Glomerular endothelial cell (primary cell): Measurements from ENCODE around the gene VWA1. TPM values are rescaled to one million over a fixed set of nuclear protein-coding genes. Genes with fewer than 3 reads are reported as not detected.
"Not testable (repeated sequence)": the region's sequence is repeated elsewhere in the genome, so short reads cannot be mapped to it uniquely, and the experiment has no call there.

ENCODE experiments used
- DNase-seq: peaks from one replicate; pipeline ENCODE4 v3.0.0-alpha.2; 2011; ENCODE audit warnings: low read depth, low spot score; ENCODE audit errors: extremely low read depth
- total RNA-seq: library from RNA; depleted of rRNA; stranded (reverse); fragments of >200 nt; gene quantifications from 2 replicates; pipeline ENCODE4 v1.2.3, GENCODE V29; 2015

VWA1 gene
- total RNA-seq, 1 donor from 2014 or later, result 34.8 TPM

DNA sequence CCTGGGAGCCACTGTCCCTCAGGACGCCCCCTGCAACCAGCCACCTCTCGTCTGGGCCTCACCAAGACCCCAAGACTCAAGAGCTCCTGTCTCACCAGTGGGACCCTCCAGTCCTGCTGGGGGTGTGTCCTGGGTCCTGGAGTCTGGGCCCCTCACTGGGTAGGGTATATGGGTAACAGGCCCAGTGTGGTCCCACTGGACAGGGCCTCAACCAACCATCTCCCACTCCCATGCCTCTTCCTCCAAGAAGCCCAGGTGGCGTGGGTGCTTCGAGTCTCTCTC, 725 bp upstream of the VWA1 start:
- DNase-seq, result no peak

DNA sequence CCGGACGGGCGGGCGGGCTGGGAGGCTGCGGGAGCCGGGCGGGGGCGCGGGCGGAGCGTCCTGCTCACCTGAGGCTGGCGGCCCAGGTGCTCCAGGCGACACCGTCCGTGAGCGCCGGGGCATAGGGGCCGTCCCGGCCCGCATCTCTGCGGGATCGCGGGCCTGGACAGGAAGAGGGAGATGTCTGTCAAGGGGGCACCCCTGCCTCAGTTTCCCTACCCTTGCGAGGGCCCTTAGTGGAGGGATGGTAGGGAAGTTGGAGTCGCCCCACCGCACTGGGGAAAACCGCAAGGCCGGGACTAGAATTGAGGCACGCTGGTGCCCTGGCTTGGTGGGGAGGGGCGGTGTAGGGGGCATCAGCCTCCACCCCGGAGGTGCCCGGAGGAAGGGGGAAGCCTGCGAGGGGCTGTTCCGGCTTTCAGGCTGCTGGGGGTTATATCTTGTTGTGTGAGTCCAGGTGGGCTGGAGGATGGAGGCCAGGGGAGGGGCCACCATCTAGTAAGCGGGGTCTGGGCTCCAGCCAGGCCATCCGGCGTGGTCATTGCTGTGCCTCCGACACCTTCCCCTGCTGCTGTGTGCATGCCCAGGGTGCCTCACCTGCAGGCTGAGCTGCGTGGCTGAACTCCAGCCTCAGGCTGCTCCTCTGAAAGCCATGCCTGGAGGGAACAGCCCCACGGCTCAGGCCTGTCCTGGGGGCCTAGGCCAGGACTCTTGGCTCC, 580 bp downstream of the VWA1 start:
- DNase-seq, result no peak

DNA sequence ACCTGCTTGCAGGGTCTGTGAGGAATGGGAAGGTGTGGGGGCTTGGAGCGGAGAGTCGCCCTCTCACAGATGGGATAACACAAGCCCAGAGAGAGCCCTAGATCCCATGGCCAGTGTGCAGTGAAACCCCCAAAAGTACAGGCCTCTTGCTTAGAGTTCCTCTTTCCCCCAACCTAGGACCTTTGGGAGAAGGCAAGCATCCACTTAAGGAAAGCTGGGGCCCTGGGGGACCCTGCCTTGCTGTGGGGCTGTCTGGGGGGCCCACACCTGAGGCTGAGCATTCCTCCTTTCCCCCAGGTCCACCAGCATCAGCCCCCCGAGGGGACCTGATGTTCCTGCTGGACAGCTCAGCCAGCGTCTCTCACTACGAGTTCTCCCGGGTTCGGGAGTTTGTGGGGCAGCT, 1.1 kb downstream of the VWA1 start:
- DNase-seq, result no peak

DNA sequence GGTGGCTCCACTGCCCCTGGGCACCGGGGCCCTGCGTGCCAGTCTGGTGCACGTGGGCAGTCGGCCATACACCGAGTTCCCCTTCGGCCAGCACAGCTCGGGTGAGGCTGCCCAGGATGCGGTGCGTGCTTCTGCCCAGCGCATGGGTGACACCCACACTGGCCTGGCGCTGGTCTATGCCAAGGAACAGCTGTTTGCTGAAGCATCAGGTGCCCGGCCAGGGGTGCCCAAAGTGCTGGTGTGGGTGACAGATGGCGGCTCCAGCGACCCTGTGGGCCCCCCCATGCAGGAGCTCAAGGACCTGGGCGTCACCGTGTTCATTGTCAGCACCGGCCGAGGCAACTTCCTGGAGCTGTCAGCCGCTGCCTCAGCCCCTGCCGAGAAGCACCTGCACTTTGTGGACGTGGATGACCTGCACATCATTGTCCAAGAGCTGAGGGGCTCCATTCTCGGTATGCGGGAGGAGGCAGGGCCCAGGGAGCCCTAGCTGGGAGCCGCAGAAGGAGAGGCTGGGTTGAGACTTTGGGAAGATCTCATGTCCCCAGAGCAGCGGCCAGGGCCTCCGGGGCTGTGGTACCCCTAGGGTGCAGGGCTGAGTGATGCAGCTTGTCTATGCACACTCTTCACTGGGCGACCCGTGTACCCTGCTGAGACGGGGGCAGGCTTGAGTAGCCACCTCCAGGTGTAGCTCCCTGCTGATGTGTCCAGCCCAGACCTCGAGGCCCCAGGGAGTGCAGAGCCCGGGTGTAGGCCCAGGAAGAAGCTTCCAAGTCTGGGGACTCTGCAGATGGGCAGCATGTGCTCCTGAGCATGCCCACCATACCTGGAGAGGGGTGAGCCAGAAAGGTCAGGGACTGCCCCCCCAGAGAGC, 1.8 kb downstream of the VWA1 start:
- DNase-seq, result no peak

DNA sequence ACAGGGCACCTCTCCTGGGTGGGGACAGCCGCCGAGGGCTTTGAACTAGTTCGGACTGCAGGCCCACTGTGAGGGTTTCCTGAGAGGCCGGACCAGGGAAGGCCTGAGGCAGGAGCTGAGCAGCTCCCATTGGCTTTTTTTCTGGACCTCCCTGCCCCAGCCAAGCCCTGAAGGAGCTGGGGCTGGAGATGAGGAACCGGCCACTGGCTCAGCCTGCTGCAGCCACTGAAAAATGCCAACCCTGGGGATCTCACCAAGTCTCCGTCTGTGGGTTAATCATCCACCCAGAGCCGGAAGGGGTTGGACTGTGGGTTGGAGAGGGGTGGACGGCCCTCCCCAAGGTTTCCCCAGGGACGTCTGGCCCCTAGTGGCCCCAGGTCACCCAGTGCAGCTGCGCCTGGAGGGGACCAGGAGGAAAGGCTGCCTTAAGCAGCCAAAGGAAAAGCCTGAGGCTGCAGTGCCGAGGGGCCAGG, 2.5 kb downstream of the VWA1 start:
- DNase-seq, result no peak

DNA sequence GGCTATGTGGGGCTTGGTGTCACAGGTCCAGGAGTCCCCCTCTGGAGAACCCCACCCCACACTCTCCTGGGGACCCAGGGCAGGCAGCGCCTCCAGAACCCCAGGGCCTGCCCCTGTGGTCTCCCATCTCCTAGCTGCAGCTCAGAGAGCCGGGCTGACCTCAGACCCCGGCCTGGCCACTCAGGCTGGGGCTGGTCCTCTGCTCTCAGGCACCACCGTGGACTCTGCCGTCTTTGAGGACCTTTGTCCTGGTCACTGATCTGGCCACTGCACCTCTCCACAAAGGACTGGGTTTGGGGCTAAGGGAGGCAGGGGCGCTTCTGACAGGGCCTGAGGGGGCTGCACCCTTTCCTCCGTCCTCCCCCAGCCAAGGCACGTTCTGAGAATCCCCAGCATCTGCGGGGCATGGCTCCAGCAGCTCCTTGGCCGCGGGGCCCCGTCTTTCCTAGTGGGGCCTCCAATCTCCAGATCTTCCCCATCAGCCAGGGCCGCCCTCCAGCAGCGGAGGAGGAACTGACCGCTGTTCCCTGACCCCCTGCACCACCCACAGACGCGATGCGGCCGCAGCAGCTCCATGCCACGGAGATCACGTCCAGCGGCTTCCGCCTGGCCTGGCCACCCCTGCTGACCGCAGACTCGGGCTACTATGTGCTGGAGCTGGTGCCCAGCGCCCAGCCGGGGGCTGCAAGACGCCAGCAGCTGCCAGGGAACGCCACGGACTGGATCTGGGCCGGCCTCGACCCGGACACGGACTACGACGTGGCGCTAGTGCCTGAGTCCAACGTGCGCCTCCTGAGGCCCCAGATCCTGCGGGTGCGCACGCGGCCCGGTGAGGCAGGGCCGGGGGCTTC, 3.3 kb downstream of the VWA1 start:
- no peak for DNase-seq

DNA sequence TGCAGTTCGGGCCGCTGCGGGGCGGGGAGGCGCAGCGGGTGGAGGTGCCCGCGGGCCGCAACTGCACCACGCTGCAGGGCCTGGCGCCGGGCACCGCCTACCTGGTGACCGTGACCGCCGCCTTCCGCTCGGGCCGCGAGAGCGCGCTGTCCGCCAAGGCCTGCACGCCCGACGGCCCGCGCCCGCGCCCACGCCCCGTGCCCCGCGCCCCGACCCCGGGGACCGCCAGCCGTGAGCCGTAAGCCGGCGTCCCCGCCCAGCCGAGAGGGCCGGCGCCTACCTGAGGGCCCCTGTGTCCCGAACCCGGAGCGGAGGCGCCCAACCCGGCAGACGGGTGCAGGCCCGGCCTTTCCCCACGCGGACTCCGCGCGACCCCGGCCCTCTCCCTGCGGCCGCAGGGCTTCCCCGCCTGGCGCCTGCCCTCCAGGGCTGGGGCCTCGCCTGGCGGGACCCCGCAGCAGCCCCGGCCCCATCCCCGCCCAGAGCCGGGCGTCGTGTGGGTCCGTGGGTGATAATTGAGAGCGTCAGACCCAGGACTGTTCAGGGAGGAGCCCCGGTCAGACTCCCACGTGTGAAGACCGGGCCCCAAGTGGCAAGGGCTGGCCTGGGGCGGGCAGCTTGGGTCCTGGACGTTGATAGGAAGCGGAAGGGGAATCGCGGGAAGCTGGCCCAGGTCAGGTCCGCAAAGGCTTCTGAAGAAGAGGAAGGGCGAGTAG, 4.2 kb downstream of the VWA1 start:
- DNase-seq, result no peak

DNA sequence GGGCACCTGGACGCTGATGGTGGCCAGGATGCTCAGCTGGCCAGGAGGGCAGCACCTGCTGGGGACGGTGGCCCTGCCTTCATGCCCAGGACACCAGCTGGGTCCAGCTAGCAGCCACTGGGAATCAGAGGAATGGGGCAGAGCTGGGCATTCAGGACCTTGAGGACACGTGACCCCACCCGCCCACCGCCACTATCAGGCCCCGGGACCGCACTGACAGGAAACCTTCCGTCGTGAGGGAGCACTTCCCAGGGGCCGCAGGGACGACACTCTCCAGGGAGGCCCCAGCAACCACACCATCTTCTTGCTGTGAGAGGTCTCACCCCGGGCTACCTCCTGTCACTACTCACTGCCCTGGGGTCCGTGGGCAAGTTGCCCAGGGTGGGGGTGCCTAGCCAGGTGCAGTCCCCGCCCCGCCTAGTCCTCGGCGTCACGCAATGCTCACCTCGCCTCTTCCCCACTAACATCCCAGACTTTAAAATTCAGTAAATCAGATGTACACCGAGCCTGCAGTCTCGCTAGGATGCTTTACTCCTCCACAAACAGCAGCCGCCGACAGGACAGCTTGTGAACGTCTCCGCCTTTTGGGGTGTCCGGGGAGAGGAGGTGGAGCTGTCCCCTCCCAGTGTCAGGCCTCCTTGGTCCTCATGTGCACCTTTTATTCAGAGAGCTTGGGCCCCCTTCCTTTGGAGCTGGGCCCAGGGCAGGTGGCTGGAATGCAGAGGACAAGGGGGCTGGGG, 4.9 kb downstream of the VWA1 start:
- DNase-seq, result no peak

DNA sequence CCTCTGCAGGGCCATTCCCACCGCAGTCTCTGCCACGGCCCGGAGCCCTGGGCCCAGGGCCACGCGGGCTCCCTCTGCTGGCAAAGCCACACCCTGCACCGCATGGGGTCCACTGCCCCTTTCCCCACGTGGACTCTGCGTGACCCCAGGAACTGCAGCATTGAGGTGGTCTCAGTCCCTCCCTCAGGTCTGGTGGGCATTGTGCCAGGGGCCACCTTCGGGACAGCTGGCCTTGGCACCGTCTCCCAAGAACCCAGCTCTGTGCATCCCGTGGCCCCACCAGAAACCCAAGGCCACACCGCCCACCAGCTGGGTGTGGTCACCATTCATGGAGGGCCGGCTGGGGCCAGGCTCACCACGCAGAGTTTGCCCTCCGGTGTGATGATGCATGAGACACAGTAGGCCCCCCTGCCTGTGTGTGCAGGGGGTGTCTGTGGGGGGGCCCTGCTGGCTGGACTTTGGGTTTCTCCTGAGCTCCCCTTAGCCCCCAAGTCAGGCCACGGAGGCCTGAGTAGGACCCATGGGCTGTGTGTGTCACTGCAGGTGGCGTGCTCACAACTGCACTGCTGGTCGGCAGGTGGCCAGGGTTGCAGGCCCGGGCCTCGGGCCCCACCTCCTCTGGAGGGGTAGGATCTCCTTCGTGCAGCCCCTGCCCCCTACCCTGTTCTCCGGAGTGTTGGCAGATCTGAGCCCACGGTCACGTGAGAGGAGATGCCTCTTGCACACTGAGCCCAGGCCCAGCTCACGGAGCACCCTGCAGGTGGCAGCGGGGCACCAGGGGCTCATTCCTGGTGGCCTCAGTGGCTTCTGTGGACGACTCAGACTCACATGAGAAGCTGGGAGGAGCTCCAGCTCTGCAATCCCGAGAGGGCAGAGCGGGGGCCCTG, 5.8 kb downstream of the VWA1 start:
- no peak for DNase-seq

DNA sequence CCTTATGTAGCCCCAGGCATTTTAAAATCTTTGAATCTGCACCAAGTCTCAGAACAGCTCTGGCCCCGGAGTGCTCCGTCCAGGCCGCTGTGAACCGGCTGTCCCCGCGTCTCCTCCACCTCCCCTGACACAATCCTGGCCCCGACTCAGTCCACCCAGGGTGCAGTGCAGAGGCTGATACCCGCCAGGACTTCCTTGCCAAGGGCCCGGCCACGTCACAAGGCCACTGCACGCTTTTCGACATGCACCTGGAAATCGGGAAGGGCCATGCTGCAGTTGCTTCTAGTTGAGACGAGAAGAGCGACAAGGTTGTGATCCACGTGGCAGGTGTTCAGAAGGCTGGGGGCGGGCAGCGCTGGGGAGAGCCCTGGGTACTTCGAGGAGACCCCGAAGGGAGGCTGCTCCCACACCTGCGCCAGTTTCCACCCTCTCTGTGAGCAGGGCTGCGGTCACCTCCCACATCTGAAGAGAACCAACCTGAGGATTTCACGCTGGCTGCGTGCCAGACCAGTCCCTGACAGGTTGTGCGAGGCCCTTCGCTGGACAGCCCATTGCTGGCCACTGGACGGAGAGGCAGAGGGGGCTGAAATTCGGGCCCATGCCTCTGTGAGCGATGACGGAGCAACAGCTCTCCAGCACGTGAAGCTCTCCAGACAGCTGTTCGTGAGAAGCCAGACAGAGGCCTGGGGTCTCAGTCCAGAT, 6.7 kb downstream of the VWA1 start:
- no peak for DNase-seq

DNA sequence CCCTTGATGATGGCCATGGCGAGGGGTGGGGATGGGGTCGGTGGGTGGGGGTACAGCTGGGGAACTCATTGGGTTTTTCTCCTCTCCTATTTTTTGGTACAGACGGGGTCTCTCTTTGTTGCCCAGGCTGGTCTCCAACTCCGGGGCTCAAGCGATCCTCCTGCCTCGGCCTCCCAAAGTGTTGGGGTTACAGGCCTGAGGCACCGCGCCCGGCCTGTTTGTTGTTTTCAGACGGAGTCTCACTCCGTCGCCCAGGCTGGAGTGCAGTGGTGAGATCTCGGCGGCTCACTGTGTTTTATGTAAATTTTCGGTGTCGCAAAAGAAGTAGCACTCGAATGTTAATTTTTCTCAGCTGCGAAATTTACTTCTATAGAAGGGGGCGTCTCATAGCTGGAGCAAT, 11.1 kb downstream of the VWA1 start:
- not testable (repeated sequence) for DNase-seq

DNA sequence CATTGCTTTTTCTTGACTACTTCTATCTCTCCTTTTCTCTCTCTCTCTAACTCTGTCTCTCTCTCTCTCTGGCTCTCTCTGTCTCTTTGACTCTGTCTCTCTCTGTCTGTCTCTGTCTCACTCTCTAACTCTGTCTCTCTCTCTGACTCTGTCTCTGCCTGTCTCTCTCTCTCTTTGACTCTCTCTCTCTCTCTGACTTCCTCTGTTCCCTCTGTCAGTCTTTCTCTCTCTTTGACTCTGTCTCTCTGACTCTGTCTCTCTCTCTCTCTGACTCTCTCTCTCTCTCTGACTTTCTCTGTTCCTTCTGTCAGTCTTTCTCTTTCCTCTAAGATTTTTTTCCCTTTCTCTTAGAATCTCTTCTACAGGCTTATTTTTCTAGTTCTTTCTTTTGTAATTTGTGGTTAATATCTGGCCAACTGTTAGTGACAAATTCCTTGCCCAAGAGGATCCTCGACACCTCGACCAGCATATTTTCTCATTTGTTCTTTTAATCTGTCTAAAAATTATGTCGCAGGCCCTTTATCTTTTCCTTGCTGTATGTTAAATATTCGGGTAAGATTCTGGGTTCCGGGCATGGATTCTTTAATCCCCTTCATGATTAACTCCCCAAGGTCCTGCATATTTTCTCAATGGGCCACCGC, 13.7 kb downstream of the VWA1 start, which contains the start of gene ATAD3C:
TSS of gene ATAD3C (plus strand) at position 591 of the 641 bp plus-strand sequence. CDS start 995 bp downstream, outside the sequence.
- no peak for DNase-seq

DNA sequence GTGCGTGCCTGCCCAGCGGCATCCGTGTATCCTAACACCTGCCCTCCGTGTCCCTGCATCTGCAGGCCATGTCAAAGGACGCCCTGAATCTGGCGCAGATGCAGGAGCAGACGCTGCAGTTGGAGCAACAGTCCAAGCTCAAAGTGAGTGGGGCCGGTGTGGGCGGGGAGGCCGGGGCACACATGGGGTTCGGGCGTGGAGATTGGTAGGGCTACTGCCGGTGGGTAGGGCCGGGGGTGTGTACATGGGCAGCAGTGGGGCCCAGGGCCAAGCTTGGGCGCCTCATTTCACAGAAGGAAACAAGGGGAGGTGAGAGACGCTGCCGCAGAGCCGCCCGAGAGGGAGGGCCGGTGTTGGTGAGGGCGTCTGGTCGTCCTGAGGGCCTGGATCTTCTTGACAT, 15.1 kb downstream of the VWA1 start:
- not testable (repeated sequence) for DNase-seq

DNA sequence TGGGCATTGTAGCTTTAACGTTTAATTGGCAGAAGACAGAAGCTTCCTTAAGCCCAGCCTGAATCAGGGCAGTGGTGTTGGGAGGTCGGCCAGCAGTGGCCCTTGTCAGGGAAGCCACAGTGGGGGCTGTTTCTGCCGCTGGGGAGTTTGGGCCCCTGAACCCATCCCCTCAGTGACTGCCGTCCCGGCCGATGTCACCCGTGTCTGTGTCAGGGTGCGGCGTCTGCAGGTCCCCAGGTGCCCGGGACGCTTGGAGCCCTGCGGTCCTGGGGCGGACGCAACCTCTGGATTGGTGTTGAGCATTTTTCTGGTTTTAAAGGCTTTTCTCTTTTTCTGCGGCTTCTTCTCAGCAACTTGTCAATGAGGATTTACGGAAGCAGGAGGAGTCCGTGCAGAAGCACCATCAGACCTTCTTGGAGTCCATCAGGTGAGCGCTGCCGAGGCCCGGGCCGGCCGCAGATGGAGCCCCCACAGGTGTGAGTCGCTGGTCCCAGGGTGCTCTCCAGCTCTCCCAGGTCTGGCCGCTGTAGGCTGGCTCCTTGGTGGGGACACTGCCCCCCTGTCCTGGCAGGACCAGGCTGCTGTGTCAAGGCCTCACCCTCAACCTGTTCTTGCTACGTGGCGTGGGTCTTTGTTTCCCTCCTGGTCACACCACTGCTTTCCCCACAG, 16.3 kb downstream of the VWA1 start:
- no peak for DNase-seq

DNA sequence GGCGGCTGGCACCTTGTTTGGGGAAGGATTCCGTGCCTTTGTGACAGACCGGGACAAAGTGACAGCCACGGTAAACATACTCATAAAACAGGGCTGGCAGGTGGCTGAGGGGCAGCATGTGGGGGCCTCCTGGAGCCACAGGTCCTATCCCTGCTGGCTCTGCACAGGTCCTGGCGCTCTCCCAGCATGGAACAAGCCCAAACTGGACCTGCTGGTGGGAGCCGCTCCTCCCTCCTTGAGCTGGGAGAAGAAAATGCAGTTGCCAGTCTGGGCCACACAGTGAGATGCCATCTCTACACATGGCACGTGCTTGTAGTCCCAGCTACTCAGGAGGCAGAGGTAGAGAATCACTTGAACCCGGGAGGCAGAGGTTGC, 16.9 kb downstream of the VWA1 start:
- DNase-seq, result not testable (repeated sequence)

DNA sequence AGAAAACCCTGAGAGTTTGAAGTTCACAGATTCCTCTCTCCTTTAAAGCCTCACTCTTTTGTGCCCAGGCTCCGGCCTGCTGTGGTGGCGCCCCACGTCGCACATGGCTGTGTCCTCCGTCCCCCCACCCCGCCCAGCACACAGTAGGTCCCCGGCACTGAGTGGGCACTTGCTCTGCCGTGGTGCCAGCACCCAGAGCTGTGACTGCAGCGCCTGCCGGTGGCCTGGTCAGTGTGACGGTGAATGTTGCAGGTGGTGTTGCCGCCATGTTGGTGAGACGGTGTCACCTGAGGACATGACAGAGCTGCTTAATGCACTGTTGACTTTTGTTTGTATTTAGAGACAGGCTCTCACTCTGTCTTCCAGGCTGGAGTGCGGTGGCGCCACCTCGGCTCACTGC, 17.4 kb downstream of the VWA1 start:
- no peak for DNase-seq
